Endodermal cell (in vitro differentiated cells): ENCODE measurements around the gene CORT. TPM values are rescaled to one million over a fixed set of nuclear protein-coding genes. Genes with fewer than 3 reads are reported as not detected.
A peak's percentile ranks its signal among the peaks of the same experiment; 100 is the strongest.

ENCODE experiments used
- DNase-seq: peaks from one replicate; pipeline ENCODE4 v3.0.0-alpha.2; 2017
- H3K27ac ChIP-seq: 2 replicates; pipeline ENCODE4 v1.5.1; 2013; ENCODE audit warnings: mild to moderate bottlenecking, low read depth, low read length, moderate library complexity
- H3K27me3 ChIP-seq: 2 replicates; pipeline ENCODE4 v1.6.1; 2013; ENCODE audit warnings: mild to moderate bottlenecking, low read length, moderate library complexity; ENCODE audit not compliant: insufficient read depth, control insufficient read depth, poor library complexity, severe bottlenecking
- H3K36me3 ChIP-seq: 2 replicates; pipeline ENCODE4 v1.7.0; 2013; ENCODE audit warnings: mild to moderate bottlenecking, low read length, moderate library complexity; ENCODE audit not compliant: control insufficient read depth, insufficient read depth
- H3K4me1 ChIP-seq: one replicate; pipeline ENCODE4 v1.7.0; 2013; ENCODE audit warnings: low read length; ENCODE audit not compliant: control insufficient read depth, insufficient read depth
- H3K4me3 ChIP-seq: 2 replicates; pipeline ENCODE4 v1.5.1; 2013; ENCODE audit warnings: mild to moderate bottlenecking, low read length, moderate library complexity
- H3K9ac ChIP-seq: 2 replicates; pipeline ENCODE4 v1.6.1; 2013; ENCODE audit warnings: mild to moderate bottlenecking, low read length, moderate library complexity; ENCODE audit not compliant: poor library complexity, severe bottlenecking; ENCODE audit errors: extremely low read depth
- H3K9me3 ChIP-seq: 2 replicates; pipeline ENCODE4 v1.6.1; 2013; ENCODE audit warnings: mild to moderate bottlenecking, low read length, moderate library complexity; ENCODE audit not compliant: control insufficient read depth
- H3K27ac Mint-ChIP-seq: 2 replicates; pipeline ENCODE4 v1.8.0; 2020; ENCODE audit warnings: mixed read lengths
- H3K27me3 Mint-ChIP-seq: 2 replicates; pipeline ENCODE4 v1.8.0; 2021; ENCODE audit warnings: mild to moderate bottlenecking, mixed read lengths; ENCODE audit not compliant: insufficient read depth
- H3K36me3 Mint-ChIP-seq: 2 replicates; pipeline ENCODE4 v1.8.0; 2020; ENCODE audit warnings: low read depth, mixed read lengths
- H3K4me1 Mint-ChIP-seq: 2 replicates; pipeline ENCODE4 v1.8.0; 2020; ENCODE audit warnings: mixed read lengths
- H3K4me3 Mint-ChIP-seq: 2 replicates; pipeline ENCODE4 v1.8.0; 2020; ENCODE audit warnings: mild to moderate bottlenecking, moderate library complexity, mixed read lengths
- H3K9me3 Mint-ChIP-seq: 2 replicates; pipeline ENCODE4 v1.8.0; 2020; ENCODE audit warnings: mild to moderate bottlenecking, mixed read lengths
- WGBS, 2 experiments: methylation state at CpG; one replicate each; pipeline versions ENCODE4 v1.1.5 to v1.1.7; 2013; ENCODE audit warnings: missing lambda C conversion rate in 2 of 2, mixed read lengths in 1 of 2; ENCODE audit not compliant: insufficient coverage in 1 of 2, insufficient read length in 1 of 2; 5-methylcytosine and 5-hydroxymethylcytosine counted together
- total RNA-seq, 2 donors: library from RNA; stranded (reverse); fragmentation: NEBNext Ultra II Directional in 1 of 2; extraction: Animal tissue kit (Norgen Biotek cat#: 25700) in 1 of 2; gene quantifications; 2 replicates in 1 of 2; 3 replicates in 1 of 2; pipeline ENCODE4 v1.2.1, GENCODE V29; 2021
- TF ChIP-seq, protein P1 (sequence below): fragments of 200-600 bp; sonication (generic); conservative IDR thresholded peaks from 2 replicates; pipeline ENCODE4 v1.5.0; 2021; ENCODE audit warnings: antibody characterized with exemption, mild to moderate bottlenecking

The CORT gene
- total RNA-seq, 2 donors from 2014 or later = 0.53 to 1.3 TPM

DNA sequence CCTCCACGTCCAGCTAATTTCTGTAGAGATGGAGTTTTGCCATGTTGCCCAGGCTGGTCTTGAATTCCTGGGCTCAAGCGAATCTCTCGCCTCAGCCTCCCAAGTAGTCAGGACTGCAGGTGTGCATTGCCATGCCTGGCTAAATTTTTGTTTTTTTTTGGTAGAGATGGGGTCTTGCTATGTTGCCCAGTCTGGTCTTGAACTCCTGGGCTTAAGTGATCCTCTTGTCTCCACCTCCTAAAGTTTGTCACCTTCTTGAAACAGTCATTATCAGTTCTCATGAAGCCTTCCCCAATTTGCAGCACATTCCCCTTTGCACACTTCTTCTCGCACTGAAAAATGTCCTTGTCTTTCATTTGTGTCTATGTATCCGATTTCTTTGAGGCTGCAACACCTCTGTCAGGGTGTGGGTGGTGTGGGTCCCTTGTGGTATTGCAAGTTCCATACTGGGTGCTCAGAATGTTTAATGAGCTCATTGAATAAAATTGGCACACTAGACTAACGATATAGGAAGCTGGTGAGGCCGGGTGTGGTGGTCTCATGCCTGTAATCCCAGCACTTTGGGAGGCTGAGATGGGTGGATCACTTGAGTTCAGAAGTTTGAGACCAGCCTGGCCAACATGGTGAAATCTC, 2.9 kb upstream of the CORT start:
- TF ChIP-seq, protein P1, sequence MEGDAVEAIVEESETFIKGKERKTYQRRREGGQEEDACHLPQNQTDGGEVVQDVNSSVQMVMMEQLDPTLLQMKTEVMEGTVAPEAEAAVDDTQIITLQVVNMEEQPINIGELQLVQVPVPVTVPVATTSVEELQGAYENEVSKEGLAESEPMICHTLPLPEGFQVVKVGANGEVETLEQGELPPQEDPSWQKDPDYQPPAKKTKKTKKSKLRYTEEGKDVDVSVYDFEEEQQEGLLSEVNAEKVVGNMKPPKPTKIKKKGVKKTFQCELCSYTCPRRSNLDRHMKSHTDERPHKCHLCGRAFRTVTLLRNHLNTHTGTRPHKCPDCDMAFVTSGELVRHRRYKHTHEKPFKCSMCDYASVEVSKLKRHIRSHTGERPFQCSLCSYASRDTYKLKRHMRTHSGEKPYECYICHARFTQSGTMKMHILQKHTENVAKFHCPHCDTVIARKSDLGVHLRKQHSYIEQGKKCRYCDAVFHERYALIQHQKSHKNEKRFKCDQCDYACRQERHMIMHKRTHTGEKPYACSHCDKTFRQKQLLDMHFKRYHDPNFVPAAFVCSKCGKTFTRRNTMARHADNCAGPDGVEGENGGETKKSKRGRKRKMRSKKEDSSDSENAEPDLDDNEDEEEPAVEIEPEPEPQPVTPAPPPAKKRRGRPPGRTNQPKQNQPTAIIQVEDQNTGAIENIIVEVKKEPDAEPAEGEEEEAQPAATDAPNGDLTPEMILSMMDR = no peak
- Mint-ChIP-seq H3K4me3 (no peak overlapping the region), H3K27me3 (no peaks in the 10 kb centered on the region), H3K4me1 (peaks cover 8% of the 10 kb centered on the region), H3K9me3 (no peaks in the 10 kb centered on the region), H3K36me3 (peaks cover 14% of the 10 kb centered on the region), H3K27ac (no peak overlapping the region)
- Histone ChIP-seq H3K9ac (no peak overlapping the region), H3K9me3 (no peaks in the 10 kb centered on the region), H3K4me3 (no peak overlapping the region), H3K36me3 (peaks cover 16% of the 10 kb centered on the region), H3K4me1 (no peaks in the 10 kb centered on the region), H3K27ac (no peak overlapping the region), H3K27me3 (no peaks in the 10 kb centered on the region)
- WGBS, 2 experiments = 97 to 98% methylated on average over 6 to 7 of the region's 7 CpGs
- no peak for DNase-seq

DNA sequence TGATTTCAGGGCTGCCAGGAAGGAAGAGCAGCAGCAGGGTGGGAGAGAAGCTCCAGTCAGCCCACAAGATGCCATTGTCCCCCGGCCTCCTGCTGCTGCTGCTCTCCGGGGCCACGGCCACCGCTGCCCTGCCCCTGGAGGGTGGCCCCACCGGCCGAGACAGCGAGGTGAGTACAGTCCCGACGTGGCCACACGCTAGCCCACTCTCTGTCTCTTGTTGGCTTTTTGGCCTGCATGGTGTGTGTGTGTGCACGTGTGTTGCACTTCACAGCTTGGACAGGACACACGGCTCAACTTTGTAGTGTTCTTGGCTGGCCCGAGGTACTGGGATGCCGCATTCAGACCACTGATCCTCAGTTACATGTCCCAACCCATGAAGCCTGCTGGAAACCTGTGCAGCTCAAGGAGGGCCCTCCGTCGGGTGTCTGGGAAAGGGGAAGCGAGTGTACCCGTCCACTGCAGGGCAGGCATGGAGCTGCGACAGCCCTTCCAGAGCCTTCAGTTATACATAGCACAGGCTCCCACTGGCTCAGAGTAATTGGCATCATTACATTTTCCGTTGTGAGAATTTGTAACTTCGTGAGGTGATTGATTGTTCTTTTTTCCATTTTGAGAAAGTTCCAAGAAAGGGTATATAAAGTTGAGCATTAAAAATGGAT, 454 bp downstream of the CORT start:
- peak; percentile 55 for DNase-seq
- Mint-ChIP-seq H3K9me3 (peaks cover 3% of the 10 kb centered on the region), H3K4me1 (peaks cover 8% of the 10 kb centered on the region), H3K27me3 (no peaks in the 10 kb centered on the region), H3K27ac (no peak overlapping the region), H3K36me3 (peaks cover 17% of the 10 kb centered on the region), H3K4me3 (no peak overlapping the region)
- TF ChIP-seq, protein P1 = no peak
- Histone ChIP-seq H3K4me1 (no peaks in the 10 kb centered on the region), H3K9ac (no peak overlapping the region), H3K4me3 (no peak overlapping the region), H3K36me3 (peaks cover 4% of the 10 kb centered on the region), H3K27ac (no peak overlapping the region), H3K27me3 (no peaks in the 10 kb centered on the region), H3K9me3 (peaks cover 8% of the 10 kb centered on the region)
- 92 to 93% methylated on average over 6 to 21 of the region's 21 CpGs for WGBS, 2 experiments

DNA sequence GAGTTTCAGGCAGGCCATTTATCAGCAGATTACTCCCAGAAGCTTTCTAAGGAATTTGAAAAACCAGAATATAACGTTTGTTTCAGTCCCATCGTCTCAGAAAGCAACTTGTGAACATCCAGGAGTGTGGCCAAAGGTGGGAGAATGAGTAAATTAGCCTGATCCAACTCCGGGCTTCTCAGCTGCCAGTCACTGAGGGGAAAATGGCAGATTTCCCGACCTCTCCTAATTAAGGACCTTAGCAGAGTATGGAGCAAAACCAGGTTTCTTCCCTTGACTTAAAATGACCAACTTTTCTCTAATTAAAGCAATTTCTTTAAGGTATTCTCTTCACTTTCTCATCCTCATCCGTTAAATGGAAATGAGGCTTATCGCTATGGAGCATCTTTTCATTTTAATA, 1.0 kb downstream of the CORT start:
- 79 to 80% methylated on average over 6 of the region's 6 CpGs for WGBS, 2 experiments
- TF ChIP-seq, protein P1 = no peak
- peaks cover 3% of the 10 kb centered on the region for H3K9me3 Mint-ChIP-seq
- H3K4me3 ChIP-seq = no peak overlapping the region
- H3K4me3 Mint-ChIP-seq = no peak overlapping the region
- no peak overlapping the region for H3K27ac Mint-ChIP-seq
- peaks cover under 1% of the 10 kb centered on the region for H3K36me3 ChIP-seq
- peaks cover 8% of the 10 kb centered on the region for H3K9me3 ChIP-seq
- no peak overlapping the region for H3K27ac ChIP-seq
- H3K4me1 ChIP-seq = no peaks in the 10 kb centered on the region
- peaks cover 8% of the 10 kb centered on the region for H3K4me1 Mint-ChIP-seq
- DNase-seq = no peak
- peaks cover 18% of the 10 kb centered on the region for H3K36me3 Mint-ChIP-seq
- H3K9ac ChIP-seq = no peak overlapping the region
- H3K27me3 Mint-ChIP-seq = no peaks in the 10 kb centered on the region
- H3K27me3 ChIP-seq = no peaks in the 10 kb centered on the region
